ENCODE measurements around the gene FOSB. TPM values are rescaled to one million over a fixed set of nuclear protein-coding genes. Genes with fewer than 3 reads are reported as not detected.

The FOSB gene
- total and polyA plus RNA-seq, 9 of the 15 experiments (the other 6 are each of a cell fraction or from before 2014, with no cell fraction given) = 0.11 to 2.7 (median 0.73) TPM

DNA sequence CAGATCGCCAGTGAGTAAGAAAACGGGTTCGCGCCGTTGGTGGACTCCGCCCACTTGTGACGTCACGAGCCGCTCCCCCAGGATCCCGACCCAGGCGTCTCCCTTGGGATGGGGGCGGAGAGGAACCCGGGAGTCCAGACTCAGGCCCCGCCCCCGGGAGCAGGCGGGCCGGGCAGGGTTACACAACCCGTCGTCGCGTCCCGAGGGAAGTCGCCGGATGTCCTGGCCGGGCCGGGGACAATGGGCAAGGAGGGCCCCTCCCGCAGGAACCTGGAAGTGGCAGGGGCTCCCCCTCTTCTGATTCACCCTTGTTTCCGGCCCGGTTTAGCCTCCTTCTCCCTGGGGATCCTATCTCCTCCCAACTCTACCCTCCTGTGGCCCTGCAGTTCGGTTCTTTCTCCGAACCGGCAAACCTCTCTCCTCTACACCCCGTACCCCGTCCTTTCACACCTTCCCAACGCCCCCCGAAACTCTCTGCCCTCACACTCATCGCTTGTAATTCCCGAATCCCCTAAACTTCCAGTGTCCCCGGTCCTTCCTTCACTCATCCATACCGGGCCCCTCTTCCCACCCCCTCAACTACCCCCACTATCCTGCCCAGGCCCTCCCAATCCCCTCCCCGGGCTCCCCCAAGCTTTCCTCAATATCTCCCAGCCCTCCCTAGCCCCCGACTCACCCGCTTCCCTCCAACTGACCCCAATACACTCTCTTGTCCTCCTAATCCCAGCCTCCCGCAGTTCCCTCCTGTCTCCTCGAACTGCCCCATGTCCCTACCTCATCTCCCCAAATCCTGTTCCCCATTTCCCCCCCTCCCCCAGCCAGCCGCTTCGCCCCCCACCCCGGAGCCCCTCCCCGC, 24.1 kb upstream of the FOSB start (continued):
- peak; percentile 61; the same call in 1 of the 2 replicates for TF ChIP-seq CEBPG (CRISPR knock-in tag; IDR thresholded peaks at IDR 0.05)
- peak; percentile 88 to 92 for TF ChIP-seq CEBPG (tag; conservative IDR thresholded peaks at IDR 0.05 in 1 of 2, IDR thresholded peaks at IDR 0.05 in 1 of 2)
- TF ChIP-seq RAD21 (CRISPR knock-in tag; conservative IDR thresholded peaks at IDR 0.05 in 1 of 2, IDR thresholded peaks at IDR 0.05 in 1 of 2) = no peak
- TF ChIP-seq JUND (IDR thresholded peaks at IDR 0.05; ENCODE audit: borderline replicate concordance, low read depth, low read length) = peak; percentile 53
- TF ChIP-seq JUND (tag; IDR thresholded peaks at IDR 0.05; ENCODE audit: borderline replicate concordance, low read depth, low read length) = peak; percentile 37; the same call in 1 of the 3 replicates
- TF ChIP-seq ZNF75A (CRISPR knock-in tag; IDR thresholded peaks at IDR 0.05) = no peak
- TF ChIP-seq, protein P1, sequence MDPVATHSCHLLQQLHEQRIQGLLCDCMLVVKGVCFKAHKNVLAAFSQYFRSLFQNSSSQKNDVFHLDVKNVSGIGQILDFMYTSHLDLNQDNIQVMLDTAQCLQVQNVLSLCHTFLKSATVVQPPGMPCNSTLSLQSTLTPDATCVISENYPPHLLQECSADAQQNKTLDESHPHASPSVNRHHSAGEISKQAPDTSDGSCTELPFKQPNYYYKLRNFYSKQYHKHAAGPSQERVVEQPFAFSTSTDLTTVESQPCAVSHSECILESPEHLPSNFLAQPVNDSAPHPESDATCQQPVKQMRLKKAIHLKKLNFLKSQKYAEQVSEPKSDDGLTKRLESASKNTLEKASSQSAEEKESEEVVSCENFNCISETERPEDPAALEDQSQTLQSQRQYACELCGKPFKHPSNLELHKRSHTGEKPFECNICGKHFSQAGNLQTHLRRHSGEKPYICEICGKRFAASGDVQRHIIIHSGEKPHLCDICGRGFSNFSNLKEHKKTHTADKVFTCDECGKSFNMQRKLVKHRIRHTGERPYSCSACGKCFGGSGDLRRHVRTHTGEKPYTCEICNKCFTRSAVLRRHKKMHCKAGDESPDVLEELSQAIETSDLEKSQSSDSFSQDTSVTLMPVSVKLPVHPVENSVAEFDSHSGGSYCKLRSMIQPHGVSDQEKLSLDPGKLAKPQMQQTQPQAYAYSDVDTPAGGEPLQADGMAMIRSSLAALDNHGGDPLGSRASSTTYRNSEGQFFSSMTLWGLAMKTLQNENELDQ (CRISPR knock-in tag; IDR thresholded peaks at IDR 0.05; ENCODE audit: borderline replicate concordance) = no peak
- TF ChIP-seq RFX7 (CRISPR knock-in tag; IDR thresholded peaks at IDR 0.05) = no peak
- no peak for TF ChIP-seq MCM7 (IDR thresholded peaks at IDR 0.05)
- no peak for TF ChIP-seq ZNF778 (CRISPR knock-in tag; IDR thresholded peaks at IDR 0.05)
- TF ChIP-seq, protein P2, sequence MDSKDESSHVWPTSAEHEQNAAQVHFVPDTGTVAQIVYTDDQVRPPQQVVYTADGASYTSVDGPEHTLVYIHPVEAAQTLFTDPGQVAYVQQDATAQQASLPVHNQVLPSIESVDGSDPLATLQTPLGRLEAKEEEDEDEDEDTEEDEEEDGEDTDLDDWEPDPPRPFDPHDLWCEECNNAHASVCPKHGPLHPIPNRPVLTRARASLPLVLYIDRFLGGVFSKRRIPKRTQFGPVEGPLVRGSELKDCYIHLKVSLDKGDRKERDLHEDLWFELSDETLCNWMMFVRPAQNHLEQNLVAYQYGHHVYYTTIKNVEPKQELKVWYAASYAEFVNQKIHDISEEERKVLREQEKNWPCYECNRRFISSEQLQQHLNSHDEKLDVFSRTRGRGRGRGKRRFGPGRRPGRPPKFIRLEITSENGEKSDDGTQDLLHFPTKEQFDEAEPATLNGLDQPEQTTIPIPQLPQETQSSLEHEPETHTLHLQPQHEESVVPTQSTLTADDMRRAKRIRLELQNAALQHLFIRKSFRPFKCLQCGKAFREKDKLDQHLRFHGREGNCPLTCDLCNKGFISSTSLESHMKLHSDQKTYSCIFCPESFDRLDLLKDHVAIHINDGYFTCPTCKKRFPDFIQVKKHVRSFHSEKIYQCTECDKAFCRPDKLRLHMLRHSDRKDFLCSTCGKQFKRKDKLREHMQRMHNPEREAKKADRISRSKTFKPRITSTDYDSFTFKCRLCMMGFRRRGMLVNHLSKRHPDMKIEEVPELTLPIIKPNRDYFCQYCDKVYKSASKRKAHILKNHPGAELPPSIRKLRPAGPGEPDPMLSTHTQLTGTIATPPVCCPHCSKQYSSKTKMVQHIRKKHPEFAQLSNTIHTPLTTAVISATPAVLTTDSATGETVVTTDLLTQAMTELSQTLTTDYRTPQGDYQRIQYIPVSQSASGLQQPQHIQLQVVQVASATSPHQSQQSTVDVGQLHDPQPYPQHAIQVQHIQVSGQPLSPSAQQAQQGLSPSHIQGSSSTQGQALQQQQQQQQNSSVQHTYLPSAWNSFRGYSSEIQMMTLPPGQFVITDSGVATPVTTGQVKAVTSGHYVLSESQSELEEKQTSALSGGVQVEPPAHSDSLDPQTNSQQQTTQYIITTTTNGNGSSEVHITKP (IDR thresholded peaks at IDR 0.05; ENCODE audit: partially characterized antibody) = peak; percentile 90
- no peak for TF ChIP-seq ARHGAP35 (IDR thresholded peaks at IDR 0.05; ENCODE audit: partially characterized antibody)
- peak; percentile 98 for TF ChIP-seq ETV5 (CRISPR knock-in tag; IDR thresholded peaks at IDR 0.05; ENCODE audit: low read depth)
- no peak for TF ChIP-seq POLR2AphosphoS2 (IDR thresholded peaks at IDR 0.05; ENCODE audit: low read length)
- no peak for TF ChIP-seq NFXL1 (CRISPR knock-in tag; IDR thresholded peaks at IDR 0.05)
- no peak for TF ChIP-seq TBP (optimal IDR thresholded peaks at IDR 0.05; ENCODE audit: low read depth, low read length)
- TF ChIP-seq, protein P3, sequence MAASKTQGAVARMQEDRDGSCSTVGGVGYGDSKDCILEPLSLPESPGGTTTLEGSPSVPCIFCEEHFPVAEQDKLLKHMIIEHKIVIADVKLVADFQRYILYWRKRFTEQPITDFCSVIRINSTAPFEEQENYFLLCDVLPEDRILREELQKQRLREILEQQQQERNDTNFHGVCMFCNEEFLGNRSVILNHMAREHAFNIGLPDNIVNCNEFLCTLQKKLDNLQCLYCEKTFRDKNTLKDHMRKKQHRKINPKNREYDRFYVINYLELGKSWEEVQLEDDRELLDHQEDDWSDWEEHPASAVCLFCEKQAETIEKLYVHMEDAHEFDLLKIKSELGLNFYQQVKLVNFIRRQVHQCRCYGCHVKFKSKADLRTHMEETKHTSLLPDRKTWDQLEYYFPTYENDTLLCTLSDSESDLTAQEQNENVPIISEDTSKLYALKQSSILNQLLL (CRISPR knock-in tag; IDR thresholded peaks at IDR 0.05; ENCODE audit: borderline replicate concordance) = no peak
- TF ChIP-seq, protein P4, sequence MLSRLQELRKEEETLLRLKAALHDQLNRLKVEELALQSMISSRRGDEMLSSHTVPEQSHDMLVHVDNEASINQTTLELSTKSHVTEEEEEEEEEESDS (CRISPR knock-in tag; IDR thresholded peaks at IDR 0.05) = no peak
- no peak for TF ChIP-seq ZBTB8A (IDR thresholded peaks at IDR 0.05; ENCODE audit: partially characterized antibody)
- TF ChIP-seq ZNF212 (CRISPR knock-in tag; IDR thresholded peaks at IDR 0.05) = no peak
- 0 out of 2 replicates have a peak, but pooled peaks have one; percentile 33 for TF ChIP-seq ZC3H4 (CRISPR knock-in tag; IDR thresholded peaks at IDR 0.05; ENCODE audit: borderline replicate concordance)
